Right lobe of liver (tissue), 4 donors: ENCODE results near the gene P2RX5.

Experiments used
- POLR2A ChIP-seq: fragments of 450-650 bp; IDR thresholded peaks from one replicate; pipeline ENCODE4 v1.6.1; 2017; ENCODE audit warnings: antibody characterized with exemption, mild to moderate bottlenecking
- TF ChIP-seq, protein P1 (sequence below), 4 donors: fragments of 200-600 bp in 3 of 4; fragments of 450-650 bp in 1 of 4; IDR thresholded peaks; one replicate each; pipeline versions ENCODE4 v1.5.1 to v1.8.0; 2016 to 2022; ENCODE audit warnings: antibody characterized with exemption in 4 of 4, mild to moderate bottlenecking in 2 of 4
- donor health status: DM: no; HTN: no; CAD: no.
- donor health status: DM: no; HTN: no; CAD: no.
- donor health status: DM: no; HTN: yes; CAD: no.

- TF ChIP-seq, protein P1, sequence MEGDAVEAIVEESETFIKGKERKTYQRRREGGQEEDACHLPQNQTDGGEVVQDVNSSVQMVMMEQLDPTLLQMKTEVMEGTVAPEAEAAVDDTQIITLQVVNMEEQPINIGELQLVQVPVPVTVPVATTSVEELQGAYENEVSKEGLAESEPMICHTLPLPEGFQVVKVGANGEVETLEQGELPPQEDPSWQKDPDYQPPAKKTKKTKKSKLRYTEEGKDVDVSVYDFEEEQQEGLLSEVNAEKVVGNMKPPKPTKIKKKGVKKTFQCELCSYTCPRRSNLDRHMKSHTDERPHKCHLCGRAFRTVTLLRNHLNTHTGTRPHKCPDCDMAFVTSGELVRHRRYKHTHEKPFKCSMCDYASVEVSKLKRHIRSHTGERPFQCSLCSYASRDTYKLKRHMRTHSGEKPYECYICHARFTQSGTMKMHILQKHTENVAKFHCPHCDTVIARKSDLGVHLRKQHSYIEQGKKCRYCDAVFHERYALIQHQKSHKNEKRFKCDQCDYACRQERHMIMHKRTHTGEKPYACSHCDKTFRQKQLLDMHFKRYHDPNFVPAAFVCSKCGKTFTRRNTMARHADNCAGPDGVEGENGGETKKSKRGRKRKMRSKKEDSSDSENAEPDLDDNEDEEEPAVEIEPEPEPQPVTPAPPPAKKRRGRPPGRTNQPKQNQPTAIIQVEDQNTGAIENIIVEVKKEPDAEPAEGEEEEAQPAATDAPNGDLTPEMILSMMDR (IDR thresholded peaks at IDR 0.05): no peak
- no peak for TF ChIP-seq POLR2A
These were observed 17.0 kb downstream of the P2RX5 start for GRCh38 chr17:3678821-3679530.
